ENCODE measurements around the gene DEDD2.

GRCh38 chr19:42261763-42262162, 44.3 kb upstream of the DEDD2 start:
- TF ChIP-seq GABPA (IDR thresholded peaks at IDR 0.05; ENCODE audit: low read depth), result no peak
- TF ChIP-seq CTCF (IDR thresholded peaks at IDR 0.05; ENCODE audit: insufficient read depth, low read length), result no peak
- no peak for TF ChIP-seq POLR2AphosphoS5 (IDR thresholded peaks at IDR 0.05; ENCODE audit: low read depth)
- no peak for TF ChIP-seq SPI1 (IDR thresholded peaks at IDR 0.05; ENCODE audit: borderline replicate concordance, low read depth)
- TF ChIP-seq REST (IDR thresholded peaks at IDR 0.05; ENCODE audit: insufficient replicate concordance, low read depth), result no peak

All from HL-60 (cell line).